RWPE2 (cell line): ENCODE data around the gene SLC38A1.

ENCODE experiments used
- ATAC-seq: fragments of 200-7000 bp; cut with Tn5 transposase; 3 replicates; pipeline ENCODE4 v1.9.1; 2021; ENCODE audit warnings: low read depth
- DNase-seq: peaks from one replicate; pipeline ENCODE4 v3.0.0-alpha.2; 2020; ENCODE audit warnings: low spot score
- H3K27ac ChIP-seq: fragments of 450-650 bp; 2 replicates; pipeline ENCODE4 v1.5.1; 2017; ENCODE audit warnings: mild to moderate bottlenecking; ENCODE audit not compliant: poor library complexity, severe bottlenecking
- H3K27me3 ChIP-seq: fragments of 250-450 bp; sonication (Bioruptor Pico); 2 replicates; pipeline ENCODE4 v1.5.1; 2021; ENCODE audit warnings: mild to moderate bottlenecking, moderate library complexity; ENCODE audit not compliant: insufficient read depth, poor library complexity, severe bottlenecking
- H3K36me3 ChIP-seq: fragments of 250-450 bp; sonication (Bioruptor Pico); 2 replicates; pipeline ENCODE4 v1.5.1; 2020; ENCODE audit warnings: low read depth, mild to moderate bottlenecking, moderate library complexity
- H3K4me1 ChIP-seq: fragments of 250-450 bp; sonication (Bioruptor Pico); 2 replicates; pipeline ENCODE4 v1.5.1; 2021; ENCODE audit warnings: mild to moderate bottlenecking, moderate library complexity; ENCODE audit not compliant: insufficient read depth, poor library complexity, severe bottlenecking
- H3K4me3 ChIP-seq: fragments of 250-450 bp; sonication (Bioruptor Pico); 2 replicates; pipeline ENCODE4 v1.5.1; 2021; ENCODE audit warnings: mild to moderate bottlenecking, moderate library complexity; ENCODE audit not compliant: severe bottlenecking
- H3K9me3 ChIP-seq: fragments of 250-450 bp; sonication (Bioruptor Pico); 2 replicates; pipeline ENCODE4 v1.5.1; 2021; ENCODE audit warnings: mild to moderate bottlenecking, moderate library complexity; ENCODE audit not compliant: severe bottlenecking
- CTCF ChIP-seq: fragments of 450-650 bp; IDR thresholded peaks from one replicate; pipeline ENCODE4 v1.5.1; 2017; ENCODE audit warnings: mild to moderate bottlenecking, moderate library complexity; ENCODE audit not compliant: poor library complexity, severe bottlenecking

SLC38A1 gene

GRCh38 chr12:46148327-46149078 lies 120.3 kb downstream of the SLC38A1 start:
- peaks cover 2% of the 10 kb centered on the region for H3K4me1 ChIP-seq
- H3K9me3 ChIP-seq: no peaks in the 10 kb centered on the region
- TF ChIP-seq CTCF: no peak

DNA sequence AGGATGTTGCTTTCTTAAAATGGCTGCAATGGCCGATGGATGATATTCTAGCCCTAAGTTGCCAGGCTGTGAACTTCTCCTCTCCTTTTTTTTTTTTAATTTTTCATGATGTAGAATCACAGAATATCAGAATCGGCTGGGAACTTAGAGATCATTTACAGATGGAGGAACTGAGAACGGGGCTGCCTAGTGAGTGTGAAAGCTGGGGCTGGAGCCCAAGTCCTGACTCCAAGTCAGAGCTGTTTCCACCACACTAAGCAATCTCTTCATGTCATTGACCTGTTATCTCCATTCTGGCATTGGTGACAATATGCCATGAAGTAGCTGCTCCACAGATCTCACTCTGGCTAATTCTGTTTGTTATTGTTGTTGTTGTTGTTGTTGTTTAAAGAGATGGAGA lies 121.7 kb downstream of the SLC38A1 start:
- Histone ChIP-seq H3K27ac (no peak overlapping the region), H3K36me3 (no peaks in the 10 kb centered on the region), H3K27me3 (no peaks in the 10 kb centered on the region), H3K9me3 (no peaks in the 10 kb centered on the region), H3K4me3 (no peak overlapping the region), H3K4me1 (no peaks in the 10 kb centered on the region)
- TF ChIP-seq CTCF: no peak
- ATAC-seq (no peak), DNase-seq (no peak)

More at GRCh38 chr12:46148327-46149078, 120.3 kb downstream of the SLC38A1 start:
- ATAC-seq (no peak), DNase-seq (no peak)
- no peak overlapping the region for H3K4me3 ChIP-seq
- H3K27ac ChIP-seq: no peak overlapping the region
- H3K27me3 ChIP-seq: no peaks in the 10 kb centered on the region
- no peaks in the 10 kb centered on the region for H3K36me3 ChIP-seq

DNA sequence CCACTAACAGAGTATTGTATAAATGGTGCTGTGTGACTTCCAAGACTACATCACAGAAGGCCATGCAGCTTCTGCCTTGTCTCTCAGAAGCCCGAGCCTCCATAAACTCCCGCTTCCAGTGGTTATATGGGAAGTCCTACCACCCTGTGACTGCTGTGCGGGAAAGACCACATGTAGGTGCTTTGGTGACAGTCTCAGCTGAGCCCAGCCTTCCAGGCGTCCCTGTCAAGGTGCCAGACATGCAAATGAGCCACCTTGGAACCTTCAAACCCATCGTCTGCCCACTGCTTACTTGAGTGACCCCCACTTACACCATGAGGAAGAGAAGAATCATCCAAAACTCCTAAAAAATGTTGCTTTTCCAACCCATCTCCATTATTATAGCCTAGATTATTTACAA lies 123.0 kb downstream of the SLC38A1 start:
- H3K27ac ChIP-seq: no peak overlapping the region
- H3K9me3 ChIP-seq: no peaks in the 10 kb centered on the region
- TF ChIP-seq CTCF: no peak
- ATAC-seq (no peak), DNase-seq (no peak)
- no peaks in the 10 kb centered on the region for H3K27me3 ChIP-seq
- H3K4me1 ChIP-seq: no peaks in the 10 kb centered on the region
- no peaks in the 10 kb centered on the region for H3K36me3 ChIP-seq
- H3K4me3 ChIP-seq: no peak overlapping the region

DNA sequence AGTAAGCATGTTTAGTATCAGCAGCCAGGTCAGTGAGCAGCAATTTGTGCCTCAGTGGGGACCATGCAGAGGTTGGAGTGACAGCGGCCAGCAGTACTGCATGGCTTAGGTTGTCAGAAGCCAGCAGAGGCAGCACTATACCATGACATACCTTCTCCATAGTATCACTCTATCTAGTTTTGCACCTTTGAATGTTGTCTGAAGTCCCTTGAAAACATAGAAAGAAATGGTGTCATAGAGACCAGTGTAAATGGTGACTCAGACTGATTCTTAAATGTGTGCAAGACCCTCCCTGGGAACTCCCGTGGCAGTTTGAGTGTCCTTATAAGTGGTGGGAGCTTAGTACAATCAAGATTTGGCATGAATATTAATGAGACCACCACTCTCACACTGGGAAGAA lies 124.4 kb downstream of the SLC38A1 start:
- no peaks in the 10 kb centered on the region for H3K9me3 ChIP-seq
- no peaks in the 10 kb centered on the region for H3K27me3 ChIP-seq
- TF ChIP-seq CTCF: no peak
- H3K4me3 ChIP-seq: no peak overlapping the region
- no peaks in the 10 kb centered on the region for H3K36me3 ChIP-seq
- ATAC-seq (no peak), DNase-seq (no peak)
- H3K27ac ChIP-seq: no peak overlapping the region
- no peaks in the 10 kb centered on the region for H3K4me1 ChIP-seq

- peaks cover 2% of the 10 kb centered on the region for H3K9me3 ChIP-seq
- no peak for TF ChIP-seq CTCF
- ATAC-seq: no peak
- H3K27me3 ChIP-seq: no peaks in the 10 kb centered on the region
- DNase-seq: no peak
- no peaks in the 10 kb centered on the region for H3K4me1 ChIP-seq
- H3K36me3 ChIP-seq: no peaks in the 10 kb centered on the region
- H3K4me3 ChIP-seq: no peak overlapping the region
- no peak overlapping the region for H3K27ac ChIP-seq
These were observed 132.6 kb downstream of the SLC38A1 start for GRCh38 chr12:46136249-46136648.
